Activated B cell treated with CpG ODN at 0.5 μM for 24 hours (primary cell): ENCODE data around the gene SH3RF3. TPM values are rescaled to one million over a fixed set of nuclear protein-coding genes. Genes with fewer than 3 reads are reported as not detected.

Experiments
- ATAC-seq: fragments of 200-7000 bp; cut with Tn5 transposase; one replicate; pipeline ENCODE4 v1.10.0; 2021; ENCODE audit warnings: low read depth, mild to moderate bottlenecking, moderate library complexity
- CTCF ChIA-PET: fragments of 350-600 bp; sonication (Branson Sonifier 250); formaldehyde crosslinking; loops from one replicate; lab custom pipeline; 2021; ENCODE audit warnings: antibody characterized with exemption; lab: Charles Lee
- POLR2A ChIA-PET: fragments of 350-600 bp; sonication (Branson Sonifier 250); formaldehyde crosslinking; loops from one replicate; lab custom pipeline; 2021; ENCODE audit warnings: antibody characterized with exemption; lab: Charles Lee
- DNase-seq: peaks from one replicate; pipeline ENCODE4 v3.0.0; 2022
- H3K27ac Mint-ChIP-seq: one replicate; pipeline ENCODE4 v1.8.0; 2020; ENCODE audit warnings: mixed read lengths
- H3K27me3 Mint-ChIP-seq: one replicate; pipeline ENCODE4 v1.8.0; 2021; ENCODE audit warnings: mixed read lengths
- H3K36me3 Mint-ChIP-seq: one replicate; pipeline ENCODE4 v1.8.0; 2021; ENCODE audit warnings: low read depth, mixed read lengths
- H3K4me1 Mint-ChIP-seq: one replicate; pipeline ENCODE4 v1.8.0; 2021; ENCODE audit warnings: mixed read lengths
- H3K4me3 Mint-ChIP-seq: one replicate; pipeline ENCODE4 v1.8.0; 2020; ENCODE audit warnings: mild to moderate bottlenecking, mixed read lengths
- H3K9me3 Mint-ChIP-seq: one replicate; pipeline ENCODE4 v1.8.0; 2020; ENCODE audit warnings: mixed read lengths
- intact Hi-C: fragments of 100-400 bp; cut with micrococcal nuclease; formaldehyde crosslinking; loops from one replicate; pipeline ENCODE4 v1.15.1; 2024
- total RNA-seq: library from RNA; stranded (reverse); gene quantifications from 2 replicates; pipeline ENCODE4 v1.2.3, GENCODE V29; 2022
- TF ChIP-seq, protein P1 (sequence below): fragments of 200-600 bp; IDR thresholded peaks from one replicate; pipeline ENCODE4 v1.8.0; 2022; ENCODE audit warnings: antibody characterized with exemption, mild to moderate bottlenecking

Gene SH3RF3
- total RNA-seq, 1 donor from 2014 or later = 0.09 TPM

DNA sequence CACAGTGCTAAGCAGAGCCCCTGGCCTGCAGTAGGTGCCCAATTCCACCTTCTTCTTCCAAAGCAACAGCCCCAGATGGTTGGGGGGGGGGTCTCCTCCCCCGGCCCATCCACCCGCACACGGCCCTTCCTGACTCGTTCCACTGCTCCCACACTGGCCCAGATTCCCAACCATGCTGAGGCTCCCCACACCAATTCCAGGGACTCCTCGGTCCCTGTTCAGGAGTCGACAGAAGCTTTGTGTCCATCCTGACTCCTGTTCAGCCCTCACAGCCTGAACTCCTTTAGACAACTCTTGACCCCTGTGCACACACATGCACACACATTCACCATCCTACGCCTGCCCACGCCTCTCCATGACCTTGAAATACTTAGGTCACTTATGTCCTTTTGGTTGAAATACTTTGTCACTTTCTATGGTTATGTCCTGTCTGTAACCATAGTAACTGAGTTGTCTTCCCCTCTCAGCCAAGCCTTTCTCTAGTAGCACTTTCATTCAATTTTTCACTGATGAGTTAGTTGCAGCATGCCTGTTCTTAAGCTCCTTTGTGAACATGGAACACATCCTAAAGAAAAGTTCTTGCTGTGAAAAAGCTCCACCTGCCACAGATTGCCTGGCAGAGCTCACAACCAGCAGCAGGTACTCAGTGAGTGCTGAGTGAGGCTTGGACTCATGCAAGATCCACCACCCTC is 258.9 kb downstream of the SH3RF3 start:
- ChIA-PET CTCF (no interaction called here), POLR2A (no interaction called here)
- ATAC-seq (no peak), DNase-seq (no peak)
- Mint-ChIP-seq H3K36me3 (no peaks in the 10 kb centered on the region), H3K4me1 (no peaks in the 10 kb centered on the region), H3K9me3 (no peaks in the 10 kb centered on the region), H3K4me3 (no peak overlapping the region), H3K27ac (no peak overlapping the region), H3K27me3 (no peaks in the 10 kb centered on the region)
- intact Hi-C loops = no loop called here
- TF ChIP-seq, protein P1, sequence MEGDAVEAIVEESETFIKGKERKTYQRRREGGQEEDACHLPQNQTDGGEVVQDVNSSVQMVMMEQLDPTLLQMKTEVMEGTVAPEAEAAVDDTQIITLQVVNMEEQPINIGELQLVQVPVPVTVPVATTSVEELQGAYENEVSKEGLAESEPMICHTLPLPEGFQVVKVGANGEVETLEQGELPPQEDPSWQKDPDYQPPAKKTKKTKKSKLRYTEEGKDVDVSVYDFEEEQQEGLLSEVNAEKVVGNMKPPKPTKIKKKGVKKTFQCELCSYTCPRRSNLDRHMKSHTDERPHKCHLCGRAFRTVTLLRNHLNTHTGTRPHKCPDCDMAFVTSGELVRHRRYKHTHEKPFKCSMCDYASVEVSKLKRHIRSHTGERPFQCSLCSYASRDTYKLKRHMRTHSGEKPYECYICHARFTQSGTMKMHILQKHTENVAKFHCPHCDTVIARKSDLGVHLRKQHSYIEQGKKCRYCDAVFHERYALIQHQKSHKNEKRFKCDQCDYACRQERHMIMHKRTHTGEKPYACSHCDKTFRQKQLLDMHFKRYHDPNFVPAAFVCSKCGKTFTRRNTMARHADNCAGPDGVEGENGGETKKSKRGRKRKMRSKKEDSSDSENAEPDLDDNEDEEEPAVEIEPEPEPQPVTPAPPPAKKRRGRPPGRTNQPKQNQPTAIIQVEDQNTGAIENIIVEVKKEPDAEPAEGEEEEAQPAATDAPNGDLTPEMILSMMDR = no peak

DNA sequence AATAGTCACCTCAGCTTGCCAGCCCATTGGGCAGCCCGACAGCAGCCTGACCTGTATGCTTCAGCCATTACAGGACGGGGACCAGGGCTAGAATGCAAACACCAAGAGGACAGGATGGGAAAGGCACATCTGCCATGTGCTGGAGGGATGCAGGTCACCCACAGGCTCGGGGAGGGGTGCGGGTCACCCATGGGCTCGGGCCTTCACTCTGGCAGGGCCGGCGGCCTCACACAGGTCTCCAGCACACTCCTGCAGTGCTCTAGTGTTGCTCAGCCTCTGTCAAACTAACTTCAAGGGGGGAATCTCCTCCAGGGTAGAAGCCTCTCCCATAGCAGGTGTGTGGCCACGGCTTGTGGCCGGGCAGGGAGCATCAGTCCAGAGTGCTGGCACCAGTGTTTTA is 262.2 kb downstream of the SH3RF3 start:
- no peaks in the 10 kb centered on the region for H3K9me3 Mint-ChIP-seq
- no peaks in the 10 kb centered on the region for H3K27me3 Mint-ChIP-seq
- intact Hi-C loops = no loop called here
- H3K4me1 Mint-ChIP-seq = no peaks in the 10 kb centered on the region
- no peak for DNase-seq
- POLR2A ChIA-PET = no interaction called here
- no peak for ATAC-seq
- no peak overlapping the region for H3K27ac Mint-ChIP-seq
- no peak overlapping the region for H3K4me3 Mint-ChIP-seq
- TF ChIP-seq, protein P1 = no peak
- CTCF ChIA-PET = no interaction called here
- H3K36me3 Mint-ChIP-seq = no peaks in the 10 kb centered on the region

DNA sequence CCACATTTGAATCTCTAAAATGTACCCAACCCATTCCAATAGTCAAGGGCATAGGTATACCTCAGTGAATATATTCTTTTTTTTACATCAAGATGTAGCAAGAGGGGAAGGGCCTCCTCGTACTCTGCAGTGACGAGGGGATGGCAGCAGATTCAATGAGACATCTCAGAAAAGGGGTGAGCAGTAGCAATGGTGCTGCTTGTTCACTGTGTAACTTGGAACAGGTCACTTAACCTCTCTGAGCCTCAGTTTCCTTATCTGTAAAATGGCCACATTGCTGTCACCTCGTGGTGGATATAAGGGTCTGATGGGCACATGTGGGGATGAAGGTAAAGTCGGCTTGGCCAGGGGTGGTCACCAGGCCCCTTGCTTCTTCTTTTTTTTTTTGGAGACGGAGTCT is 263.1 kb downstream of the SH3RF3 start:
- H3K27me3 Mint-ChIP-seq = no peaks in the 10 kb centered on the region
- intact Hi-C loops = no loop called here
- no peak overlapping the region for H3K4me3 Mint-ChIP-seq
- no peaks in the 10 kb centered on the region for H3K9me3 Mint-ChIP-seq
- H3K36me3 Mint-ChIP-seq = no peaks in the 10 kb centered on the region
- no peak overlapping the region for H3K27ac Mint-ChIP-seq
- no peaks in the 10 kb centered on the region for H3K4me1 Mint-ChIP-seq
- TF ChIP-seq, protein P1 = no peak
- POLR2A ChIA-PET = no interaction called here
- ATAC-seq = no peak
- no peak for DNase-seq
- CTCF ChIA-PET = no interaction called here

DNA sequence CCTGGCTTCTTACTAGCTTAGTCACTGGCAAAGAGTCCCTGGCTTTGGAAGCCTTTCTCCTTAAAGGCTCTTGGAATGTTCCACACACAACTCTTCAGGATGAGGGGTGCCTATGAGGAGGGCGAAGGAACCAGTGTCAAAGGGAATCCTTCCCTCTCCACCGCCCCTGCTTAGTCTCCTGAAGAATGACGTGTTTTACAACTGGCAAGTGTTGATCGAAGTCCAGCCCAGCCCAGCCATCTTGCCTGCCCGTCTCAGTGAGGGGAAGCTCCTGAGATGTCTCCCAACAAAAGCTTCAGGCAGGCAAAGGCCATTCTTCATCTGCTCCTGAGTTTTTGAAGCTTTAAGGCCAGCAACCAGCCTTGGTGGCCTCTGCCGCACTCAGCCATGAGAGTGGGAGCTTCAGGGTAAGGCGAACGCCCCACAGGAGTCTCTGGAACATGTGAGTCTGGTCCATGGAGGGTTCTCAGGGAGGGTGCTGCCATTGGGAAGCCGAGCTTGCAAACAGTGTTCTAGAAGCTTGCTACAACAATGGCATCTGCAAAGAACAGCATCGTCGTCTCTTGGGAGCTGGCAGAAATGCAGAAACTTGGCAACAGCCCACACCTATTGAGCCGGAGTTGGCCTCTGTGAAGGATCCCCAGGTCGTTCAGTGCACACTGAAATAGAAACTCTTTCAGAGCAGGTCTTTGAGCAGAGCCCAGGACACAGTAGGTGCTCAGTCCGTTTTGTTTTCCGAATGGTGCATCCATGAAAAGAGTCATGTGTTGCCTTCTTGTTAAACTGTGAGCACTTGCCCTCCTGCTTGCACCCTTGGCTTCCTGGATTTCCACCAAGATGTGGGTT is 264.0 kb downstream of the SH3RF3 start:
- CTCF ChIA-PET = no interaction called here
- no peak overlapping the region for H3K27ac Mint-ChIP-seq
- H3K4me1 Mint-ChIP-seq = no peaks in the 10 kb centered on the region
- no peak overlapping the region for H3K4me3 Mint-ChIP-seq
- intact Hi-C loops = no loop called here
- no peaks in the 10 kb centered on the region for H3K9me3 Mint-ChIP-seq
- no peaks in the 10 kb centered on the region for H3K36me3 Mint-ChIP-seq
- no peaks in the 10 kb centered on the region for H3K27me3 Mint-ChIP-seq
- ATAC-seq (no peak), DNase-seq (no peak)
- POLR2A ChIA-PET = no interaction called here
- TF ChIP-seq, protein P1 = no peak

DNA sequence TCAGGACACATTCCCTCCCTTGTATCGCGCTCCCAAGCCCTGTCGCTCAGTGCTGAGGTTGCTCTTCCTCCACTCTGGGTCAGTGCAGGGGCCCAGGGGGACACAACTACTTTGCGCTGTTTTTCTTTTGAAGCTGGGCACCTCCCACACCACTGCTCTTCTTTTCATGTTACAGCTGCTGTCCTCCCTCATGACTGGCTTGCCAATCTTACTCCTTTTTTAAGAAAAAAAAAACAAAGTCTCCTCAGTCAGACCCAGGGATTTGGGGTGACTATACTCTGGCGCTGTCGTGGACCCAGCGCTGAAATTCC is 264.6 kb downstream of the SH3RF3 start:
- Mint-ChIP-seq H3K4me3 (no peak overlapping the region), H3K9me3 (no peaks in the 10 kb centered on the region), H3K36me3 (no peaks in the 10 kb centered on the region), H3K27me3 (no peaks in the 10 kb centered on the region), H3K27ac (no peak overlapping the region), H3K4me1 (no peaks in the 10 kb centered on the region)
- intact Hi-C loops = no loop called here
- ATAC-seq (no peak), DNase-seq (no peak)
- TF ChIP-seq, protein P1 = no peak
- ChIA-PET CTCF (no interaction called here), POLR2A (no interaction called here)
